EH (cell line): ENCODE results near the gene AAR2.

ENCODE experiments used
- DNase-seq: peaks from one replicate; pipeline ENCODE4 v3.0.0-alpha.2; 2015; ENCODE audit warnings: low read depth

The AAR2 gene

GRCh38 chr20:36218380-36219064, 17.8 kb upstream of the AAR2 start:
- DNase-seq: no peak

DNA sequence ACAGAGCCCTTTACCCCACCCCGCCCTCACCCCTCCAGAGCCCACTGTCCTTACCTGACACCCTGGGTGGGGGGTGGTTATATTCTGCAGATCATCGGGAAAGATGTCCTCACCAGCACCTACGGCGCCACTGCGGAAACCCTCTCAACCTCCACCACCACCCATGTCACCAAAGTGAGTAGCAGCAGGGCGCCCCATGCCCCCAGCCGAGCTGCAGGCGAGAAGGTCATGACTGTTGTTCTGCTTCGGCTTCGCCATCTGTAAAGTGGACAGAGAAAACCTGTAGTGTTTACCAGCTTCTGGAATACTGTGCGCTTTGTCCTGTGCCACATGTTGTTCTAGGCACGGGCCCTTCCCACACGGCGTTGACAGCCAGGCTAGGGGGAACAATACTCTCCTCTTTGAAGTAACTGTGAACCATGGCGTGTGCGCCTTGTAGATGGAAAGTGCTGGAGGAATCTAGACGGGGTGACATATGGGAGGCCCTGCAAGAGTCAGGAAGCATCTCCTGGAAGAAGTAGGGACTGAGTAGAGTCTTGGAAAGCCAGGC, 16.5 kb upstream of the AAR2 start:
- DNase-seq: no peak

GRCh38 chr20:36225666-36226065, 10.6 kb upstream of the AAR2 start:
- no peak for DNase-seq

DNA sequence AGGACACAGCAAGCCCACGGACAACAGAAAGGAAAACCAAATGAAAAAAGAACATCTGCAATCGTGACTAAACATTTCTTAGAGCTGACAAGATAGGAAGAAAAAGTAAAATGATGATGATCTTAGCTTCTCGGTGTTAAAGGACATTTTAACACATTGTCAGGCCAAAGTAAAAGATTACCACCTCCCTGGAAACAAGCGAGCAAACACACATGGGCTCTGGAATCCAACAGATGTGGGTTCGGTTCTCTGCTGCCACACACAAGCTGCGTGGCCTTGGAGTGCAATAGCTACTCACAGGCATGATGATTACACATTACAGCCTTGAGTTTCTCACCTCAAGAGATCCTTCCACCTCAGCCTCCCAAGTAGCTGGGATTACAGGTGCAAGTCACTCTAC, 7.5 kb upstream of the AAR2 start:
- DNase-seq: no peak

- DNase-seq: no peak
Observed at GRCh38 chr20:36230019-36230418, 6.3 kb upstream of the AAR2 start.

- DNase-seq: no peak
Observed at GRCh38 chr20:36231331-36231730, 4.9 kb upstream of the AAR2 start.

DNA sequence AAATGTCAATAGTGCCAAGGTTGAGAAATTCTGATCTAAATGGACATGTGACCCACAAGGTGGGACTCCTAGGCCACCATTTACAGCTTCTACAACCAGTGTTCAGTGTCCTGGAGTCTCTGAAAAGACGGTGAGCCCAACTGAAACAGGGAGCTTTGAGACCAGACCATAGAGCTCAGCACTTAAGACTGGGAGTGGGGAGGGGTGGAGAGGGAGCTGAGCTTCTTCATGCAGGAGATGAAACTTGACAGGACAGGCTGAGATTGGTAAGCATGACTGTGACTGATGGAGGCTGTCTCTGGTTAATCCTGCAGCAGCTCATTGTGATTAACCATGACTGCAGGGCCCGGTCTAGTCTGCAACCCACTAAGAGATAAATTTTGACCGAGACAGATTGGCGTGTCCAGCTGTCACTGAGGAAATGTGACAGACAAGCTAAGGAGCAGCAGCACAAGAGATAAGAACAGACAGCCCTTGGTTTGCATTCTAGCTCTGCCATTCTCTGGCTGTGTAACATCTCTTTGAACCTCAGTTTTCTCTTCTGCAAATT, 1.4 kb upstream of the AAR2 start:
- DNase-seq: no peak

GRCh38 chr20:36236786-36237121, 476 bp downstream of the AAR2 start:
- DNase-seq: no peak

GRCh38 chr20:36237477-36237876, 1.2 kb downstream of the AAR2 start:
- no peak for DNase-seq

DNA sequence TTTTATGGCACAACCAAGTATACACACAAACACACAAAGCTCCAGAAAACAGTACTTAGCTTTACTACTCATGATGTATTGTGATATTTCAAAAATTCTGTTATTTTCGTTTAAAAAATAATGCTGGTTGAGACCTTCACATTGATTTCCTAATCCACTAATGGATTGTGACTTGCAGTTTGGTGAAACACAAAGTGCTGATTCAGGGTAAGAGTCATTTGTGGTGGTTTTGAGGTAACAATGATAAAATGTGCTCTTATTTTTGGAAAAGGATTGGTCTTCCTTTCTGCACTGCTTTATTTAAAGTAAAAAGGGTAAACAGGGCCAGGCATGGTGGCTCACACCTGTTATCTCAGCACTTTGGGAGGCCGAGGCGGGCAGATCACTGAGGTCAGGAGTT, 1.9 kb downstream of the AAR2 start:
- no peak for DNase-seq

DNA sequence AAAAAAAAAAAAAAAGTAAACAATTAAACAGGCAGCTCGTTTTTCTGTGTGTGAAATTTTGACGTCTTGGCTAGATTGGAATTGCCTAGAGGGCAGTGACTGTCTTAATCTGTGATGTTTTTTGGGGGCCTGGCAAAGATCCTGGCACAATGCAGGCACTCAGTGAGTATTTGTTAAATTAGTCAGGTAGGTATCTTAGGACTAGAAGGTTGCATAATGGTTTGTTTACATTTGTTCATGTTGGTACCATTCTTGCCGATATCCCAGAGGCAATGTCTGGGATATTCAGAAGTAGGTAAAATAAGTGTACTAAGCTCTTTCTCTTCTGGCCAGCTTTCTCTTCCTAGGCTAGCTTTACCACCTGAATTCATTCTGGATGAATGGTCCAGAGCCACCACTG, 2.5 kb downstream of the AAR2 start:
- no peak for DNase-seq

DNA sequence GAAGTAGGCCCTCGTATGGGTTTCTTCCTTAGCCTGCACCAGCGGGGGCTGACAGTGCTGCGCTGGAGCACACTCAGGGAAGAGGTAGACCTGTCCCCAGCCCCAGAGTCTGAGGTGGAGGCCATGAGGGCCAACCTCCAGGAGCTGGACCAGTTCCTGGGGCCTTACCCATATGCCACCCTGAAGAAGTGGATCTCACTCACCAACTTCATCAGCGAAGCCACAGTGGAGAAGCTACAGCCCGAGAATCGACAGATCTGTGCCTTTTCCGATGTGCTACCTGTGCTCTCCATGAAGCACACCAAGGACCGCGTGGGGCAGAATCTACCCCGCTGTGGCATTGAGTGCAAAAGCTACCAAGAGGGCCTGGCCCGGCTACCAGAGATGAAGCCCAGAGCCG, 3.8 kb downstream of the AAR2 start:
- DNase-seq: no peak

DNA sequence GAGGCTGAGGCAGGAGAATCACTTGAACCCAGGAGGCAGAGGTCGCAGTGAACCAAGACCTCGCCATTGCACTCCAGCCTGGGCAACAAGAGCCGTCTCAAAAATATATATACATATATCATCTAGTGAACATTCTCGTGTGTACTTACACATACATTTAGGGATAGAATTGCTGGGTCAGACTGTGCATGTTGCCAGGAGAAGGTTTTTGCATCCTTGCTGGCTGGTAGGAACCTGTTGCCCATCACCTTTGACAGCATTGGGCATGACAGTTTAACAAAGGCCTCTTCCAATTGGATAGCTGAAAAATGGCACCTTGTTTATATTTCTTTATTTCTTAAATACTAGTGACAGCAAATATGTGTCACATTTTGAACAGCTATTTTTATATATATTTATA, 5.4 kb downstream of the AAR2 start:
- DNase-seq: no peak

- no peak for DNase-seq
Observed at GRCh38 chr20:36243726-36244125, 7.4 kb downstream of the AAR2 start.

DNA sequence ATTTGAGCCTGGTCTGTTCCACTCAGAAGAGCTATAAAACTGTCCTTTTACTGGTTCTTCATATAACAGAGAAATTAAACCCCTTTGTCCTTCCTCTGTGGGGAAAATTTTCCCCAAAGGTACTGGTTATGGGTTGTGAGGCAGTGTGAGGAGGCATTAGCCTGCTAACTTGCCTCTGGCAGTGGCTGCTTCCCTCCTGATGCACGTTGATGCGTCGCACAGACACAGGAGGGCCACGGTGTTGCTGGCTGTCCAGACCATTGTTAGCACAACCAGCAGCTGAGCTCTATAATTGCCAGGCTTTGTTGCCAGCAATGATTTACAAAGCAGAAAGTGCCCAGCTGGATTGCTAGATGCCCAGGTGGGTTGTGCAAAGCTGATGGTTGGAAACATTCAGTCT, 10.1 kb downstream of the AAR2 start:
- DNase-seq: no peak

- peak; percentile 7 for DNase-seq
Observed at GRCh38 chr20:36248836-36249235, 12.6 kb downstream of the AAR2 start.

- DNase-seq: no peak
Observed at GRCh38 chr20:36249450-36249849, 13.2 kb downstream of the AAR2 start.

GRCh38 chr20:36251426-36251825, 15.1 kb downstream of the AAR2 start:
- DNase-seq: no peak

DNA sequence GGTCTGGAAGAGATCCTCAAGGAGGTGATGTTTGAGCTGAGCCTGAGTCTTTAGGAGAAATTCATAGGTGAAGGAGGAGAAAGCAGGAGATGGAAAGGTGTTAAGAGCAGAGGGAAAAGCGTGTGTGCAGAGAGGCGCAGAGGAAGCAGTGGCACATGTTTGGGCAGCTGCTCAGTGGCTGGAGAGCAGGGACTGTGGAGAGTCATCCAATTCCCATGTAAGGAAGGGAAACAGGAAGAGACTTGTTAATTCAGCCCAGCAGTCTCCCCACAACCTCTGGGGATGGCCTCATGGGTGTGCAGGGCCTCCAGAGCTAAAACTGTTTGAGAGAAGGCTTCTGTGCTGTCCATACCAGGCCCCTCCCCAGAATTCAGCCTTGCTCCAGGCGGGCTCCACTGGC, 16.2 kb downstream of the AAR2 start:
- no peak for DNase-seq

DNA sequence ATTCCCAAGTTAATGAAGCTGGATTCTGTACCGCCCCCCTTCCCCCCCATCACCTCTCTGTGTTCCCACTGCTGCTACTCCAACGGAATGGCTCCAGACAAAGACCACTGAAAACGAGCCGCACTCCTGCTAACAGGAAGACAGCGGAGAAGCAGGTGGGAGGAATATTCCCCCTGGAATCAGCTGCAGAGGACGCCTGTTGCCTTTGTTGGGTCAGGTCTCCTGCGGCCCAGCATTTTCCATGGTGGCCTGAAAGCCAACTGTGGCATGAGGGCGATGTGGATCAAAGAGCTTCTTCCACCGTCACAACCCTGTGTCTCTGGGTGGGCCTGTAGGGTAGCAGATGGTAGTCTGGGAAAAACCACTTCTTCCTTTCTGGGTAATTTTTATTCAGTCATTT, 16.8 kb downstream of the AAR2 start:
- no peak for DNase-seq

DNA sequence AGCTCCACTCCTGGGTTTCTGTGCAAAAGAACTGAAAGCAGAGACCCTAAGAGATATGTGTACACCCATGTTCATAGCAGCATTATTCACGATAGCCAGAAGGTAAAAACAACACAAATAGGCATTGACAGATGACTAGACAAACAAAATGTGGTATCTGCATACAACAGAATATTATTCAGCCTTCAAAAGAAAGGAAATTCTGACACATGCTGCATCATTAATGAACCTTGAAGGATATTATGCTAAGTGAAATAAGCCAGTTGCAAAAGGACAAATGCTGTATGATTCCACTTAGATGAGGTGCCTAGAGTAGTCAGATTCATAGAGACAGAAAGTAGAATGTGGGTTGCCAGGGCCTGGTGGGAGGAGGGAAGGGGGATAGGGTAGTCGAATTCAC, 17.8 kb downstream of the AAR2 start:
- no peak for DNase-seq

- no peak for DNase-seq
Observed at GRCh38 chr20:36255445-36255844, 19.2 kb downstream of the AAR2 start.

DNA sequence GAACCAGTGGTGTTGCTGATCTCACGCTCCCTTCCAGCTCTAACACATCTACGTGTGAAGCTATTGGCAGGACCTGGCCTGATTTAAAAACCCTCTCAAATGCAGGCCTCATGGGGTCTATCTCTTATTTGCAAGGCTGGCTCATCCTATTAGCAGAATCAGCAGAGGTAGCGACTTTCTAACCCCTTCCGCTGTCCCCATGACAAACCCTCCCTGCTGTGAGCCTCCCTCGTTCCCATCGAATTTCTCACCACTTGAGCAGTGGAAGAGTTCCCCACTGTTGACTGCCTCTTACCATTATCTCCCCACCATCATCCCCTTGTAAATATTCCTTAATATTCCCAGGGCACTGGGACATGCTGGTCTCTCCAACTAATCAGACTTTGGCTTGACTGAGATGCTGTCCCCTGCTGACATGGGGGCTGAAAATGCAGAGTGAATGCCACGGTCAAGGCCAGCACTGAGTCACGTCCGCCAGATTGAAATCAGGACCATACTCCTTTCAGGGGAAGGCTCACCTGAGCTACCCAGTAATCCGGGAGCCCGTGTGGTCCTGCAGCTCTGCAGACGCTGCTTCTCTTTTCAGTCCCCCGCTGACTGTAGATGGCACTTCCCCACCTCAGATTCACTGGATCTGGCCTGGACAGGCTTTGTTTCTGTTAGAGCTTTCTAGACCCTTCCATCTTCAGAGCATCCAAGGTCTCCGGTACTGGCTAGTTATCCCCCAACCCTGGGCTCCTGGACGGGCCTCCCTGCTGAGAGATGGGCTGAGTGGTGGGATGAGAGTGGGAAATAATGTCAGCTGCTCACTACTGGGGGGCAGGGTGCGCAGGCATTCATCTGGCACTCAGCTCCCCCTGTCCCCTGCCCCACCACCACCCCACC, 23.1 kb downstream of the AAR2 start:
- no peak for DNase-seq
